ENCODE measurements around the gene PRICKLE4.
"Not testable (repeated sequence)": the region's sequence is repeated elsewhere in the genome, so short reads cannot be mapped to it uniquely, and the experiment has no call there.

The PRICKLE4 gene

GRCh38 chr6:41805830-41806774, 25.5 kb downstream of the PRICKLE4 start:
- no peak for DNase-seq

- DNase-seq: no peak
Observed at GRCh38 chr6:41811095-41811494, 30.5 kb downstream of the PRICKLE4 start.

GRCh38 chr6:41811946-41812345, 31.4 kb downstream of the PRICKLE4 start:
- not testable (repeated sequence) for DNase-seq

GRCh38 chr6:41813469-41813868, 32.9 kb downstream of the PRICKLE4 start:
- DNase-seq: no peak

GRCh38 chr6:41813956-41814355, 33.4 kb downstream of the PRICKLE4 start:
- no peak for DNase-seq

GRCh38 chr6:41814629-41815028, 34.0 kb downstream of the PRICKLE4 start:
- DNase-seq: no peak

- DNase-seq: no peak
Observed at GRCh38 chr6:41815587-41815986, 35.0 kb downstream of the PRICKLE4 start.

- DNase-seq: no peak
Observed at GRCh38 chr6:41818271-41819054, 37.9 kb downstream of the PRICKLE4 start.

- DNase-seq: no peak
Observed at GRCh38 chr6:41821266-41821665, 40.7 kb downstream of the PRICKLE4 start.

- DNase-seq: no peak
Observed at GRCh38 chr6:41822021-41822420, 41.4 kb downstream of the PRICKLE4 start.

GRCh38 chr6:41823178-41823577, 42.6 kb downstream of the PRICKLE4 start:
- no peak for DNase-seq

- DNase-seq: no peak
Observed at GRCh38 chr6:41824571-41825569, 44.3 kb downstream of the PRICKLE4 start.

- no peak for DNase-seq
Observed at GRCh38 chr6:41826343-41827022, 45.9 kb downstream of the PRICKLE4 start.

- DNase-seq: no peak
Observed at GRCh38 chr6:41832263-41832662, 51.7 kb downstream of the PRICKLE4 start.

- no peak for DNase-seq
Observed at GRCh38 chr6:41836022-41836659, 55.6 kb downstream of the PRICKLE4 start.

GRCh38 chr6:41836660-41837052, 56.1 kb downstream of the PRICKLE4 start:
- no peak for DNase-seq

All from NCI-H146 (cell line).